ENCODE measurements around the gene FASTKD3. TPM values are rescaled to one million over a fixed set of nuclear protein-coding genes. Genes with fewer than 3 reads are reported as not detected.

The FASTKD3 gene
- total RNA-seq, 1 donor from 2014 or later, result 9.4 TPM

DNA sequence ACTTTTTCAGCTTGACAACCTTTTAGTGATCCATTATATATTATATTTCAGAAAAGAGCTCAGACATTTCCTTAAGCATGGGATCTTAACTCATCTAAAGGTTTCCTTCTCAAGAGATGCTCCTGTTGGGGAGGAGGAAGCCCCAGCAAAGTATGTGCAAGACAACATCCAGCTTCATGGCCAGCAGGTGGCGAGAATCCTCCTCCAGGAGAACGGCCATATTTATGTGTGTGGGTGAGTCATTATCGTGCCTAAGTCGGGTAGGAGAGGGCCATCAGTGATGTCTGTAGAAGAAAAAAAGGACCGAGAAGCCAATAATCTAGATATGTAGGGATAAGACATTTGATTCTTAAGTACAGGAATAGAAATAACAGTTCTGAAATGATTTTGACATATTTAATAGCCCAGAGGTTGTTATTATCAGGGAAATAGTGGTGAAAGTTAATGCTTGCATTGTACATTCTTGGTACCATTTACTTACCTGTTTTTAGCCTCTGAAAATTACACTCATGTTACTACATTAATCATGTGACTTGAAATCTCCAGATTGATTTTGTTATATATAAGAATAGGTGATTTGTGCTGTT lies 28.3 kb upstream of the FASTKD3 start:
- Histone ChIP-seq H3K27me3 (ENCODE audit: low read depth) (no peaks in the 10 kb centered on the region), H3K36me3 (peaks cover 100% of the 10 kb centered on the region), H3K27ac (no peak overlapping the region), H3K4me1 (no peaks in the 10 kb centered on the region), H3K9me3 (no peaks in the 10 kb centered on the region), H3K4me3 (no peak overlapping the region)
- no peak for TF ChIP-seq CTCF (IDR thresholded peaks at IDR 0.05)
- intact Hi-C loops (cut with DNase I), result no loop called here
- no peak for DNase-seq
- ATAC-seq, result no peak

GRCh38 chr5:7894860-7895259 lies 26.0 kb upstream of the FASTKD3 start:
- no peaks in the 10 kb centered on the region for H3K9me3 ChIP-seq
- ATAC-seq (no peak), DNase-seq (no peak)
- no peak overlapping the region for H3K4me3 ChIP-seq
- no peaks in the 10 kb centered on the region for H3K27me3 ChIP-seq (ENCODE audit: low read depth)
- intact Hi-C loops (cut with DNase I), result no loop called here
- H3K4me1 ChIP-seq, result no peaks in the 10 kb centered on the region
- TF ChIP-seq CTCF (IDR thresholded peaks at IDR 0.05), result no peak
- peaks cover 100% of the 10 kb centered on the region for H3K36me3 ChIP-seq
- no peak overlapping the region for H3K27ac ChIP-seq

- H3K36me3 ChIP-seq, result peaks cover 100% of the 10 kb centered on the region
- no peaks in the 10 kb centered on the region for H3K9me3 ChIP-seq
- no peak overlapping the region for H3K4me3 ChIP-seq
- H3K4me1 ChIP-seq, result no peaks in the 10 kb centered on the region
- ATAC-seq (no peak), DNase-seq (no peak)
- no peak overlapping the region for H3K27ac ChIP-seq
- H3K27me3 ChIP-seq (ENCODE audit: low read depth), result no peaks in the 10 kb centered on the region
- no peak for TF ChIP-seq CTCF (IDR thresholded peaks at IDR 0.05)
- intact Hi-C loops (cut with DNase I), result no loop called here
Observed at GRCh38 chr5:7894439-7894838, 25.6 kb upstream of the FASTKD3 start.

- Histone ChIP-seq H3K4me3 (no peak overlapping the region), H3K36me3 (peaks cover 95% of the 10 kb centered on the region), H3K4me1 (peaks cover 21% of the 10 kb centered on the region), H3K27me3 (ENCODE audit: low read depth) (no peaks in the 10 kb centered on the region), H3K9me3 (no peaks in the 10 kb centered on the region), H3K27ac (no peak overlapping the region)
- DNase-seq (no peak), ATAC-seq (no peak)
- intact Hi-C loops (cut with DNase I), result no loop called here
- no peak for TF ChIP-seq CTCF (IDR thresholded peaks at IDR 0.05)
Observed at GRCh38 chr5:7888901-7889300, 20.1 kb upstream of the FASTKD3 start.

DNA sequence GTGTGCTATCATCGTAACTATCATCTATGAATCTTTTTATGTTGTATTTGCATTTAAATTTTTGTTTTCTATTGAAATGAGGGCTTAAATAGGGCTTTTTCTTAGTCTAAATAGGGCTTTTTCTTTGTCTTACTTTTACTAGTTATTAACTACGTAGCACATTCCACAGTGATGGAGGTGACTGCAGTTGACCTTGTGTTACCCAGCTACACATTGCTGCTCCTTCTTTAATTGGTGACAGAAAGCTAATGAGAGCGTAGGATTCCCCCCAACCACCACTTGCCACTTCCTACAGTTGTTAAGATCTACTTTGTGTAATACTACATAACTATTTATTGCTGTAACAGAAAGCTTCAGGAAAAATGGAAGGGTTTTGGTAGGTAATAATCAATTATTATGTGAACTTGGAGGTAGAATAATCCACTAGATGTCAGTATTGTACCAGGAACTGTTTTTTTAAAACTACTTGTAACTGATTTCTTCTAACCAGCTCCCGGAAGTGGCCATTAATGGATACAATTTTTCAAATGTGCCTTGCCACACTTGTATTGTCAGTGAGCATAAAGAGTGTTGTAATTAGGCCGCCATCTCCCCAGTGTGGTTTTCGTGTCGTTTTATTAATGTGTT lies 18.1 kb upstream of the FASTKD3 start:
- DNase-seq (no peak), ATAC-seq (peak in 1 of 2 donors; percentile 17)
- peaks cover 95% of the 10 kb centered on the region for H3K36me3 ChIP-seq
- H3K4me3 ChIP-seq, result no peak overlapping the region
- intact Hi-C loops (cut with DNase I), result no loop called here
- peak; percentile 41 for TF ChIP-seq CTCF (IDR thresholded peaks at IDR 0.05)
- no peaks in the 10 kb centered on the region for H3K9me3 ChIP-seq
- H3K4me1 ChIP-seq, result peaks cover 31% of the 10 kb centered on the region
- no peak overlapping the region for H3K27ac ChIP-seq
- no peaks in the 10 kb centered on the region for H3K27me3 ChIP-seq (ENCODE audit: low read depth)

All from lower lobe of right lung (tissue), 2 donors.